ENCODE results near the gene TAGLN2.

GRCh38 chr1:159873530-159874143, 51.7 kb downstream of the TAGLN2 start:
- TF ChIP-seq CTCF (IDR thresholded peaks at IDR 0.05) (no peak), POLR2A (IDR thresholded peaks at IDR 0.05) (no peak)
